HG03571 (cell line): ENCODE data around the gene GIPC3.

Experiments
- ATAC-seq: cut with Tn5 transposase; IDR thresholded peaks from one replicate; pipeline ENCODE4 v1.9.1; 2021; ENCODE audit not compliant: unreplicated experiment

The GIPC3 gene

GRCh38 chr19:3634496-3635045, 49.3 kb downstream of the GIPC3 start:
- ATAC-seq = no peak

GRCh38 chr19:3636506-3636905, 51.2 kb downstream of the GIPC3 start:
- ATAC-seq = no peak

- no peak for ATAC-seq
Measured at GRCh38 chr19:3636962-3637361, 51.7 kb downstream of the GIPC3 start.

DNA sequence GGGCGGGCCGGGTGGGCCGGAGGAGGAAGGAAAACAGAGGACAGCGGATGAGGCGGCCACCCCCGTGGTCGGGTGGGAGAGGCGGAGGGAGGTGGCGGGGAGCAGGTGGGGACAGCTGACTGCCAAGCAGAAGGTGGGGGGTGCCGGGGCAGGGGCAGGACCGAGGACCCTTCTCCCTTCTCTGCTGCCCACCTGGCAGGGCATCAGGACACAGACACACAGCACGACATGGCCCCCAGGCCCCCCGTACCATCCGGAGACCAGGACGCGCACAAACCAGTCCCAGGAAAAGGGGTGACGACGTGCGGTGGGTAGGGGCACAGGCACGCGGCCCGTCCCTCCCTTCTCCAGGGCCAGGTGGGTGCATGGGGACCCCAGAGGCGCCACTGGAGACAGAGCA, 52.3 kb downstream of the GIPC3 start:
- ATAC-seq = no peak

DNA sequence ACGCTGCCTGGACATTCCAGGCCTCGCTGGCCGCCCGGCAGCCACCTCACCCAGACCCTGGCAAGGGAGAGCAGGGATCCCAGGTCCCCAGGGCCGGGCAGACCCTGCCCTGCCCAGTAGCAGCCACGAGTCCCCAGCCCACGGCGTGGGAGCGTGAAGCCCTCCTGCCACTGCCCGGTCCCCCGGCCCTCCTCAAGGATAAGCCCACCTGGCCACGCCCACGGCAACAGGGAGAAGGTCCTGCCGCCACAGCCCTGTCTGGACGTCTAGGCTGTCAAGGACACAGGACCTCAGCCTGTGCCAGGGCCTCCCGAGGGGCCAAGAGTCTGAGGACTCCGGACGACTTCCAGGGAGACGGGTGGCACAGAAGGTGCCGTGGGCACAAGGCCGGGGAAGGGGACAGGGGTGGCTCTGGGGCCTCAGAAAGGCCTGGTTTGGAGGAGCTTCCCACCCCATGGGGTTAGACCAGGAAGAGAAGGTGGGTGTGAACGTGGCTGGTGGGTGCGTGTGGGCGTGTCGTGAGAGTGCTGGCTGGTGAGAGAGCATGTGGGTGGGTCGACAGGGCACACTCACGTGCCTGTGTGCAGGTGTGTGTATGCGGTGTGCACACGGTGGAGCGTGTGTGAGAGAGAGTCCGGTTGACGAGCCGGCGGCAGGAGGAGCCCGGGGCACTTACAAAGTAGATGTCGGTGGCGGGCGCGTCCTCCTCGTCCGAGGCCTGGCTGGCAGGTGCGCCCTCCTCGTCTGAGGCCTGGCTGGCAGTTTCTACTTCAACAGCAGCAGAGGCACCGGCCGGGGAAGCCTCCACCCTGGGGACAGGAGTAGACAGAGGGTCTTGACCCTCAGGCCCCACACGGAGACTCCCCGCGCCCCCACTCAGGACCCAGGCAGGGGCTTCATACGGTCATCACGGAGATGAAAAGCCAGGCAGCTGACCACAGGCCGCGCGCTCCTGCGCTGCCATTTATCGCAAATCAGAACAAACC, 53.2 kb downstream of the GIPC3 start:
- no peak for ATAC-seq

DNA sequence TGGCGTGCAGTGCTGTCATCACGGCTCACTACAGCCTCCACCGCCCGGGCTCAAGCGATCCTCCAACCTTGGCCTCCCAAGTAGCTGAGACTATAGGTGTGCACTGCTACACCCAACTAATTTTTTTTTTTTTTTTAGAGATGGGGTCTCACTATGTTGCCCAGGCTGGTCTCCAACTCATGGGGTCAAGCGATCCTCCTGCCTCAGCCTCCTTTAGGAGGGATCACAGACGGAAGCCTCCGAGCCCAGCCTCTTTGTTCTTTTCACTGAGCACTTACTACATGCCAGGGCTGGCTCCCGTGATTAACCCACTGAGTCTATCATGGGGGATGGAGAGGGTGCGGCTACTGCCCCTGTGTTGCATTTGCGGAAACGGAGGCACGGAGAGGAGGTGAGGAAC, 54.2 kb downstream of the GIPC3 start:
- ATAC-seq = no peak

DNA sequence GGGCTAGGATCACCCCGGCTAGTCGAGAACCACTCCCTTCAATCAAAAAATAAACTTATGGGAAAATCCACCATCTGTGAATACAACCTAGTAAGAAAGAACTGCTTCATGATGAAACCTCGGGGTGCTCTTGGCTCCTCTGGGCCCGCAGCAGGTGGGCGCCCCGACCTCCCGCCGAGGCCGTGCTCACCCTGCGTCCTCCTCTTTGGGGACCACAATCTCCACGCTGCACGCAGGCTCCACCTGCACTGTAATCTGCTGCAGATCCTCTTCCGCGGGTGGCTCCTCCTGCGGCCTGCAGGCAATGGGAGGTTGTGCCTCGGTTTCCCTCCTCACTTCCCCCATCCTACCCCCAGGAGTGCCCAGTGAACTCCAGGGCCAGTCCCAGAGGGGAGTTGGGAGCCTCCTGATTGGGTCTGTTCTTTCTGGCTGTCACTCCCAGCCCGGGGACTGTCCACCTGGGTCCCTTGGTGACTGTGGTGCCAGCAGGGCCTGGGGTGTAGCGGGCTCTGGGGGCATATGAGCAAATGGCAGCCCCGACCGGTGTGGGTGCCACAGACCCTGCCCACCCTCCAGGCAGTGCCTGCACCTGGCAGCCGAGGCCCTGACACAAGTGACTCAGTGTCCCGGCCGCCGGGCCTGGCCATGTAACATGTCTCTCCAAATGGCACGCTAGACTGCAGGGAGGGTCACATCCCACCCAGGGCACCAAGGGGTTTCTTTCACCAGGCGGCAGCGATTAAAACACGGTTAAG, 56.4 kb downstream of the GIPC3 start:
- ATAC-seq = no peak

DNA sequence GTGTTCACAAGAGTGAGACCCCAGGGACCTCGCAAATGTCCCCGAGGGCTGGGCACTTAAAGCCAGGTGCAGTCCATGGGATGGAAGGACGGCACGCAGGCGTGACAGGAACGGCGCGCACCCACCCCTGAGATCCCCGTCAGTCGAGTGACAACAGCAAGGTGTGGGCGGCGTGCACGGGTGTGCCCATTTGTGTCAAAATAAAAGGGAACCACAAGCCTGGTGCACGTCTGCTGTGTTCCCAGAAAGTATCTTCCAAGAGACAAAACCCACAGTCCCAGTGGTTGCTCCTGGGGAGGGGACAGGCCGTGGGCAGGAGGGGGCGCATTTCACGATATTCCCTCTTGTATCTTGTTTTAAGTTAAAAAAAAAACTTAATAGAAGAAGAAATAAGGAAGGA, 57.0 kb downstream of the GIPC3 start:
- ATAC-seq = no peak
